Neural cell (in vitro differentiated cells): ENCODE results near the gene GRK1. TPM values are rescaled to one million over a fixed set of nuclear protein-coding genes. Genes with fewer than 3 reads are reported as not detected.

Experiments
- H2AFZ ChIP-seq: fragments of 200-600, 300-800 bp; sonication (generic), shearing (Covaris generic); 2 replicates; pipeline ENCODE4 v1.6.0; 2014; ENCODE audit warnings: low read depth, mild to moderate bottlenecking, antibody characterized with exemption, low read length, moderate library complexity
- H3F3A ChIP-seq: fragments of 200-600 bp; shearing (Covaris generic); 2 replicates; pipeline ENCODE4 v1.6.1; 2016; ENCODE audit warnings: mild to moderate bottlenecking, moderate library complexity, mixed read lengths, antibody characterized with exemption, low read length; ENCODE audit not compliant: insufficient read depth, poor library complexity, severe bottlenecking
- H3K27ac ChIP-seq: fragments of 200-600, 300-800 bp; sonication (generic), shearing (Covaris generic); 2 replicates; pipeline ENCODE4 v1.5.1; 2014; ENCODE audit warnings: mild to moderate bottlenecking, low read length, moderate library complexity
- H3K27me3 ChIP-seq: fragments of 300-800, 200-600 bp; sonication (generic), shearing (Covaris generic); 2 replicates; pipeline ENCODE4 v1.6.0; 2014; ENCODE audit warnings: mild to moderate bottlenecking, low read depth, low read length, moderate library complexity; ENCODE audit not compliant: insufficient read depth
- H3K36me3 ChIP-seq: fragments of 300-800, 200-600 bp; sonication (generic), shearing (Covaris generic); 2 replicates; pipeline ENCODE4 v1.5.1; 2014; ENCODE audit warnings: mild to moderate bottlenecking, antibody characterized with exemption, low read length, moderate library complexity; ENCODE audit not compliant: insufficient read depth
- H3K4me2 ChIP-seq: fragments of 300-800, 200-600 bp; sonication (generic), shearing (Covaris generic); 2 replicates; pipeline ENCODE4 v1.6.0; 2014; ENCODE audit warnings: mild to moderate bottlenecking, low read length
- H3K4me3 ChIP-seq: fragments of 300-800, 200-600 bp; sonication (generic), shearing (Covaris generic); 2 replicates; pipeline ENCODE4 v1.5.1; 2014; ENCODE audit warnings: mild to moderate bottlenecking, low read length, moderate library complexity
- H3K79me2 ChIP-seq: fragments of 200-600 bp; shearing (Covaris generic); replicated peaks from 2 replicates; pipeline ENCODE4 v1.6.0; 2014; ENCODE audit warnings: mild to moderate bottlenecking, low read length, moderate library complexity; ENCODE audit not compliant: insufficient read depth
- H3K9ac ChIP-seq: fragments of 300-800, 200-600 bp; sonication (generic), shearing (Covaris generic); 2 replicates; pipeline ENCODE4 v1.6.1; 2016; ENCODE audit warnings: mild to moderate bottlenecking, low read length, mixed read lengths
- H3K9me2 ChIP-seq: fragments of 200-600 bp; shearing (Covaris generic); 2 replicates; pipeline ENCODE4 v1.6.1; 2016; ENCODE audit warnings: mild to moderate bottlenecking, low read length, mixed read lengths; ENCODE audit not compliant: insufficient read depth
- H3K9me3 ChIP-seq: fragments of 200-600, 300-800 bp; sonication (generic), shearing (Covaris generic); 2 replicates; pipeline ENCODE4 v1.6.1; 2016; ENCODE audit warnings: mild to moderate bottlenecking, mixed run types, low read length, moderate library complexity, mixed read lengths
- H4K20me1 ChIP-seq: fragments of 200-600 bp; shearing (Covaris generic); 2 replicates; pipeline ENCODE4 v1.6.1; 2016; ENCODE audit warnings: mild to moderate bottlenecking, mixed run types; ENCODE audit not compliant: insufficient read depth
- CTCF ChIP-seq: fragments of 450-650 bp; IDR thresholded peaks from 2 replicates; pipeline ENCODE4 v1.5.1; 2014; ENCODE audit warnings: antibody characterized with exemption, mild to moderate bottlenecking, moderate library complexity; ENCODE audit not compliant: poor library complexity, severe bottlenecking
- EP300 ChIP-seq: fragments of 450-650 bp; conservative IDR thresholded peaks from 2 replicates; pipeline ENCODE4 v1.6.1; 2014; ENCODE audit warnings: antibody characterized with exemption, mild to moderate bottlenecking, moderate library complexity; ENCODE audit not compliant: poor library complexity, severe bottlenecking
- EZH2 ChIP-seq: fragments of 200-600, 300-800 bp; shearing (Covaris generic), sonication (generic); IDR thresholded peaks from 2 replicates; pipeline ENCODE4 v1.6.1; 2014; ENCODE audit warnings: antibody characterized with exemption, low read length, borderline replicate concordance, mild to moderate bottlenecking; ENCODE audit not compliant: insufficient read depth, poor library complexity, severe bottlenecking
- MXI1 ChIP-seq: fragments of 450-650 bp; conservative IDR thresholded peaks from 2 replicates; pipeline ENCODE4 v1.6.1; 2014; ENCODE audit warnings: antibody characterized with exemption, mild to moderate bottlenecking; ENCODE audit not compliant: poor library complexity, severe bottlenecking
- POLR2AphosphoS5 ChIP-seq: IDR thresholded peaks from 2 replicates; pipeline ENCODE4 v1.6.1; 2012
- RAD21 ChIP-seq: fragments of 450-650 bp; conservative IDR thresholded peaks from 2 replicates; pipeline ENCODE4 v1.6.1; 2014; ENCODE audit warnings: antibody characterized with exemption, mild to moderate bottlenecking, moderate library complexity
- REST ChIP-seq: IDR thresholded peaks from 2 replicates; pipeline ENCODE4 v1.6.1; 2012; ENCODE audit warnings: borderline replicate concordance
- SMC3 ChIP-seq: fragments of 450-650 bp; conservative IDR thresholded peaks from 2 replicates; pipeline ENCODE4 v1.6.1; 2014; ENCODE audit warnings: antibody characterized with exemption, mild to moderate bottlenecking, moderate library complexity; ENCODE audit not compliant: poor library complexity
- TAF1 ChIP-seq: IDR thresholded peaks from 2 replicates; pipeline ENCODE4 v1.6.1; 2012; ENCODE audit warnings: low read depth
- polyA plus RNA-seq: library from polyadenylated mRNA; depleted of rRNA; stranded (reverse); fragments of >200 nt; gene quantifications from 2 replicates; pipeline ENCODE4 v1.2.3, GENCODE V29; 2014

The GRK1 gene
- polyA plus RNA-seq, 1 donor from 2014 or later: 0.06 TPM

DNA sequence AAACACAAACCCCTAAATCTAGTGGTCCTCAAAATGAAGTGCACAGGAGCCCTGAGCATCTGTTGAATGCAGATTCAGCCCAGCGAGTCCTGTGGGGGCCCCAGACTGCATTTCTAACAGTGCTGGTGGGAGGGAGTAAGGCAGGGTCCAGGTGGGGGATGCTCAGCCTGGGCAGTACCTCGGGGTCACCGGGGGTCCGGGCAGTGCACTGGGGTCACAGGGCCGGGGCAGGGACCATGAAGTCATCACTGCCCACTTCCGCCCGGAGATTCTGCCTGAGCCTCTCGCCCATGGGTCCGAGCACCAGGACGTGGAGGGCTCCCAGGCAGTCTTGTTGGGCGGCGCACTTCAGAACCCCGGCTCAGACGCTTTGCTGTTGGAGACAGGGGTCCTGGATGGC lies 8.2 kb upstream of the GRK1 start:
- TF ChIP-seq MXI1: no peak
- no peak for TF ChIP-seq RAD21
- no peak for TF ChIP-seq TAF1
- Histone ChIP-seq H3K4me3 (no peak overlapping the region), H3K27me3 (no peaks in the 10 kb centered on the region), H3K9me3 (no peaks in the 10 kb centered on the region), H3K27ac (no peak overlapping the region), H4K20me1 (no peaks in the 10 kb centered on the region), H3K36me3 (no peaks in the 10 kb centered on the region), H2AFZ (no peak overlapping the region), H3K79me2 (no peaks in the 10 kb centered on the region), H3F3A (no peaks in the 10 kb centered on the region), H3K9me2 (no peaks in the 10 kb centered on the region), H3K9ac (no peak overlapping the region), H3K4me2 (no peak overlapping the region)

- H3K4me3 ChIP-seq: no peak overlapping the region
- H3K79me2 ChIP-seq: no peaks in the 10 kb centered on the region
These were observed 7.7 kb upstream of the GRK1 start for GRCh38 chr13:113659337-113659736.

More at GRCh38 chr13:113659337-113659736, 7.7 kb upstream of the GRK1 start:
- no peaks in the 10 kb centered on the region for H3K36me3 ChIP-seq
- H3K27ac ChIP-seq: no peak overlapping the region
- no peaks in the 10 kb centered on the region for H4K20me1 ChIP-seq
- H3K4me2 ChIP-seq: no peak overlapping the region
- no peaks in the 10 kb centered on the region for H3K9me2 ChIP-seq
- no peak overlapping the region for H2AFZ ChIP-seq
- H3F3A ChIP-seq: no peaks in the 10 kb centered on the region
- H3K27me3 ChIP-seq: no peaks in the 10 kb centered on the region
- H3K9ac ChIP-seq: no peak overlapping the region
- TF ChIP-seq REST (no peak), MXI1 (no peak), TAF1 (no peak), EZH2 (no peak), EP300 (no peak), SMC3 (no peak), CTCF (no peak), RAD21 (no peak), POLR2AphosphoS5 (no peak)
- H3K9me3 ChIP-seq: no peaks in the 10 kb centered on the region
